ENCODE measurements around the gene SHISAL1. TPM values are rescaled to one million over a fixed set of nuclear protein-coding genes. Genes with fewer than 3 reads are reported as not detected.

SHISAL1 gene
- total RNA-seq, 1 donor from 2014 or later, result 5.0 TPM

DNA sequence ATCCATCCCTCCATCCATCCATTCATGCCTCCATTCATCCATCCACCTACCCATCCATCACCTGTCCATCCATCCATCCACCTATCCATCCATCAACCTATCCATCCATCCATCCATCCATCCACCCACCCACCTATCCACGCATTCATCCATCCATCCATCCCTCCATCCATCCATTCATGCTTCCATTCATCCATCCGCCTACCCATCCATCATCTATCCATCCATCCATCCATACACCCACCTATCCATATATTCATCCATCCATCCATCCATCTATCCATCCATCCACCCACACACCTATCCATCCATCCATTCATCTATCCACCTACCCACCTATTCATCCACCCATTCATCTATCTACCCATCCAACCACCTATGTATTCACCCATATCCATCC, 118.2 kb downstream of the SHISAL1 start:
- no peaks in the 10 kb centered on the region for H3K36me3 Mint-ChIP-seq (ENCODE audit: unreplicated experiment)
- TF ChIP-seq, protein P1, sequence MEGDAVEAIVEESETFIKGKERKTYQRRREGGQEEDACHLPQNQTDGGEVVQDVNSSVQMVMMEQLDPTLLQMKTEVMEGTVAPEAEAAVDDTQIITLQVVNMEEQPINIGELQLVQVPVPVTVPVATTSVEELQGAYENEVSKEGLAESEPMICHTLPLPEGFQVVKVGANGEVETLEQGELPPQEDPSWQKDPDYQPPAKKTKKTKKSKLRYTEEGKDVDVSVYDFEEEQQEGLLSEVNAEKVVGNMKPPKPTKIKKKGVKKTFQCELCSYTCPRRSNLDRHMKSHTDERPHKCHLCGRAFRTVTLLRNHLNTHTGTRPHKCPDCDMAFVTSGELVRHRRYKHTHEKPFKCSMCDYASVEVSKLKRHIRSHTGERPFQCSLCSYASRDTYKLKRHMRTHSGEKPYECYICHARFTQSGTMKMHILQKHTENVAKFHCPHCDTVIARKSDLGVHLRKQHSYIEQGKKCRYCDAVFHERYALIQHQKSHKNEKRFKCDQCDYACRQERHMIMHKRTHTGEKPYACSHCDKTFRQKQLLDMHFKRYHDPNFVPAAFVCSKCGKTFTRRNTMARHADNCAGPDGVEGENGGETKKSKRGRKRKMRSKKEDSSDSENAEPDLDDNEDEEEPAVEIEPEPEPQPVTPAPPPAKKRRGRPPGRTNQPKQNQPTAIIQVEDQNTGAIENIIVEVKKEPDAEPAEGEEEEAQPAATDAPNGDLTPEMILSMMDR (IDR thresholded peaks at IDR 0.05), result no peak
- no peak for DNase-seq (ENCODE audit: extremely low spot score, unreplicated experiment)
- peaks cover 24% of the 10 kb centered on the region for H3K27me3 Mint-ChIP-seq (ENCODE audit: unreplicated experiment)
- H3K27ac Mint-ChIP-seq (ENCODE audit: unreplicated experiment), result no peak overlapping the region
- H3K4me1 Mint-ChIP-seq (ENCODE audit: unreplicated experiment), result no peaks in the 10 kb centered on the region
- no peak overlapping the region for H3K4me3 Mint-ChIP-seq (ENCODE audit: unreplicated experiment)
- H3K9me3 Mint-ChIP-seq (ENCODE audit: unreplicated experiment), result no peaks in the 10 kb centered on the region

Other genes with a start within 250 kb of the SHISAL1 start
- not detected in 2 replicates for gene PARVG, start 132.0 kb downstream of the SHISAL1 start, total RNA-seq
- gene RTL6, start 185.3 kb upstream of the SHISAL1 start, total RNA-seq, result 34.1 and 35.5 TPM in 2 replicates